ENCODE results near the gene MED10. TPM values are rescaled to one million over a fixed set of nuclear protein-coding genes. Genes with fewer than 3 reads are reported as not detected.

MED10 gene
- total RNA-seq, 2 donors from 2014 or later: 22.1 to 28.6 TPM

DNA sequence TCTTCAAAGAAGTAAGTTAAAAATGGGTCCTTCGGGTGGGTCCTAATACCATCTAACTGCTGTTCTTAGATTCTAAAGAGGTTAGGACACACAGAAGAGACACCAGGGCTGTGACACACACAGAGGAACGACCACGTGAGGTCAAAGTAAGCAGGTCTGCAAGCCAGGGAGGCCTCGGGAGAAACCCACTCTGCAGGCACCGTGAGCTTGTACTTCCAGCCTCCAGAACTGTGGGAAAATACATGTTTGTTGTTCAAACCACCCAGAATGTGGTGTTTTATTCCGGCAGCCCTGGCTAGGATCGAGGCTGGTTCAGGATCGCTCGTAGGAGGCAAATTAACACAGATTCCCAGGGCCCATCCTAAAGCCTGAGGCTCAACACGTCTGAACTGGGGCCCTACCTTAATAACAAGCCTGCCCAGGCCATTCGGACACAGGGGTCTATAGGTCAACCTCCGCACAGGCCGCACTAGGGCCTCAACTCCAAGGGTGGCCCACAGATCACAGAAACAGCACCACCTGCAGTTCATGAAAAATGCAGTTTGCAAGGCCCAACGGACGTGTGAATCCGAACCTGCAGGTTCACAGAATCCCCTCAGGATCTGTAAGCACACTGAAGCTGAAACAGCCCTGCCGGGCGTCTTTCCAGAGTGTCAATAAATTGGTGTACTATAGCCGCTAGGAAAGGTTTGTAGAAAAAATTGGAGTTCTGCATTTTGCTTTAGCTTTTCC, 7.1 kb downstream of the MED10 start:
- peak; percentile 37 for DNase-seq
- H3K4me3 ChIP-seq (ENCODE audit: low read length): no peak overlapping the region
- H3K4me3 Mint-ChIP-seq: no peak overlapping the region
- no peaks in the 10 kb centered on the region for H3K27me3 ChIP-seq (ENCODE audit: control insufficient read depth, insufficient read depth, low read length, poor library complexity, severe bottlenecking)
- no peaks in the 10 kb centered on the region for H3K9me3 Mint-ChIP-seq
- no peaks in the 10 kb centered on the region for H3K9me3 ChIP-seq (ENCODE audit: control insufficient read depth, low read length)
- TF ChIP-seq, protein P1, sequence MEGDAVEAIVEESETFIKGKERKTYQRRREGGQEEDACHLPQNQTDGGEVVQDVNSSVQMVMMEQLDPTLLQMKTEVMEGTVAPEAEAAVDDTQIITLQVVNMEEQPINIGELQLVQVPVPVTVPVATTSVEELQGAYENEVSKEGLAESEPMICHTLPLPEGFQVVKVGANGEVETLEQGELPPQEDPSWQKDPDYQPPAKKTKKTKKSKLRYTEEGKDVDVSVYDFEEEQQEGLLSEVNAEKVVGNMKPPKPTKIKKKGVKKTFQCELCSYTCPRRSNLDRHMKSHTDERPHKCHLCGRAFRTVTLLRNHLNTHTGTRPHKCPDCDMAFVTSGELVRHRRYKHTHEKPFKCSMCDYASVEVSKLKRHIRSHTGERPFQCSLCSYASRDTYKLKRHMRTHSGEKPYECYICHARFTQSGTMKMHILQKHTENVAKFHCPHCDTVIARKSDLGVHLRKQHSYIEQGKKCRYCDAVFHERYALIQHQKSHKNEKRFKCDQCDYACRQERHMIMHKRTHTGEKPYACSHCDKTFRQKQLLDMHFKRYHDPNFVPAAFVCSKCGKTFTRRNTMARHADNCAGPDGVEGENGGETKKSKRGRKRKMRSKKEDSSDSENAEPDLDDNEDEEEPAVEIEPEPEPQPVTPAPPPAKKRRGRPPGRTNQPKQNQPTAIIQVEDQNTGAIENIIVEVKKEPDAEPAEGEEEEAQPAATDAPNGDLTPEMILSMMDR (conservative IDR thresholded peaks at IDR 0.05): no peak
- no peaks in the 10 kb centered on the region for H3K27me3 Mint-ChIP-seq (ENCODE audit: insufficient read depth)
- no peak overlapping the region for H3K27ac Mint-ChIP-seq
- H3K27ac ChIP-seq (ENCODE audit: low read depth, low read length): no peak overlapping the region
- no peak overlapping the region for H3K9ac ChIP-seq (ENCODE audit: extremely low read depth, low read length, poor library complexity, severe bottlenecking)
- H3K4me1 ChIP-seq (ENCODE audit: control insufficient read depth, insufficient read depth, low read length): no peaks in the 10 kb centered on the region
- no peaks in the 10 kb centered on the region for H3K4me1 Mint-ChIP-seq
- peaks cover 70% of the 10 kb centered on the region for H3K36me3 Mint-ChIP-seq (ENCODE audit: low read depth)
- WGBS, 2 experiments (ENCODE audit: insufficient coverage in 1 of 2, insufficient read length in 1 of 2): 93 to 96% methylated on average over 17 to 19 of the region's 19 CpGs
- peaks cover 74% of the 10 kb centered on the region for H3K36me3 ChIP-seq (ENCODE audit: control insufficient read depth, insufficient read depth, low read length)

DNA sequence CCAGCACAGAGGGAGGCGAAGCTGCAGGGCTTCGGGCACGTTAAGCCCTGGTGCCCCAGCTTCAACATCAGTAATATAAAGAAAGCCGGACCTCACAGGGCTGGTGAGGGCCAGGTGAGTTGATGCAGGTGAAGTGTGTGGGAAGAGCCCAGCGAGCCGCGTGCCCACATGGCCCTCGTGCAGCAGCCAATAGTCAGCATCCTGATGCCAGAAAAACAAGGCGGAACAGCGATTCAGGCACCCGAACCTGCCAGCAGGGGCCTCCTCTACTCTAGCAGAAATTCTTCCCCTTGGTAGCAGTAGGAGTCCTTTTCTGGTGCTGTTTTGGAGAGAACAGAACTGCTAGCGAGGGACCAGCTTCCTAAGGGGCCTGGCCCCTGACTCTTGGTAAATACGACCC, 7.8 kb downstream of the MED10 start:
- H3K36me3 Mint-ChIP-seq (ENCODE audit: low read depth): peaks cover 63% of the 10 kb centered on the region
- H3K4me1 ChIP-seq (ENCODE audit: control insufficient read depth, insufficient read depth, low read length): no peaks in the 10 kb centered on the region
- peaks cover 67% of the 10 kb centered on the region for H3K36me3 ChIP-seq (ENCODE audit: control insufficient read depth, insufficient read depth, low read length)
- H3K4me3 ChIP-seq (ENCODE audit: low read length): no peak overlapping the region
- no peaks in the 10 kb centered on the region for H3K9me3 ChIP-seq (ENCODE audit: control insufficient read depth, low read length)
- 95% methylated on average over 11 to 13 of the region's 13 CpGs for WGBS, 2 experiments (ENCODE audit: insufficient coverage in 1 of 2, insufficient read length in 1 of 2)
- H3K9me3 Mint-ChIP-seq: no peaks in the 10 kb centered on the region
- TF ChIP-seq, protein P1 (conservative IDR thresholded peaks at IDR 0.05): peak; percentile 42
- H3K4me3 Mint-ChIP-seq: no peak overlapping the region
- no peaks in the 10 kb centered on the region for H3K27me3 ChIP-seq (ENCODE audit: control insufficient read depth, insufficient read depth, low read length, poor library complexity, severe bottlenecking)
- H3K27ac ChIP-seq (ENCODE audit: low read depth, low read length): no peak overlapping the region
- peak; percentile 45 for DNase-seq
- H3K9ac ChIP-seq (ENCODE audit: extremely low read depth, low read length, poor library complexity, severe bottlenecking): no peak overlapping the region
- no peak overlapping the region for H3K27ac Mint-ChIP-seq
- H3K4me1 Mint-ChIP-seq: no peaks in the 10 kb centered on the region
- no peaks in the 10 kb centered on the region for H3K27me3 Mint-ChIP-seq (ENCODE audit: insufficient read depth)

DNA sequence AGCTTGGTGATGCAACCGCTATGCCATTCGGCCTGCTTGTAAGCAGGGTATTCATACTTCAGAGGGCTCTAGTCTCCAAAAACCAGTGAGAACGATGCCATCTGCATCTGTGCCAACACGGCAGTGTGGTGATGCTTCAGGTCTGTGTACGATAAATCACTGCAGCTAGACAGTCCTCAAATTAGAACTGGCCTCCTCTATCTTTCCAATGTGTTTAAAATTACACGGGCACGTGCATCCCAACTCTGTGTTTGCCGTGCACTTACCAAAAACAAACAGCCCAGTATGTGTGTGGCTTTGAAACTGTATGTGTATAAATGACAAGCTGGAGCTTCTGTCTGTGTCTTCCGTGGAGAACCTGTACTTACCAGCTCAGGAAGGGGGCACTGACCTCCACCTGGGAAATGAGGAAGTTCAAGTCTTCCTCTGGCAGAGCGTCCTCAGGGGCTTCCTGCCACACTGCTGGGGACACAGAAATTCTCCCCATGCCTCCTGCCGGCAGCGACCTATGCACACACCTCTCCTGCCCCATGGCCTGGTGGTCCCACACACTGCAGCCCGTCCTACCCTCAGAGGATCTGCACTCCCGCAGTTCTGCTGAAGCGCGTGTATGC, 12.3 kb downstream of the MED10 start:
- peak; percentile 36 for DNase-seq
- TF ChIP-seq, protein P1 (conservative IDR thresholded peaks at IDR 0.05): no peak
- H3K4me3 ChIP-seq (ENCODE audit: low read length): no peak overlapping the region
- Mint-ChIP-seq H3K36me3 (ENCODE audit: low read depth) (peaks cover 22% of the 10 kb centered on the region), H3K4me1 (no peaks in the 10 kb centered on the region), H3K27me3 (ENCODE audit: insufficient read depth) (no peaks in the 10 kb centered on the region), H3K4me3 (no peak overlapping the region), H3K27ac (no peak overlapping the region), H3K9me3 (peaks cover 2% of the 10 kb centered on the region)
- H3K4me1 ChIP-seq (ENCODE audit: control insufficient read depth, insufficient read depth, low read length): no peaks in the 10 kb centered on the region
- H3K9me3 ChIP-seq (ENCODE audit: control insufficient read depth, low read length): no peaks in the 10 kb centered on the region
- H3K27me3 ChIP-seq (ENCODE audit: control insufficient read depth, insufficient read depth, low read length, poor library complexity, severe bottlenecking): no peaks in the 10 kb centered on the region
- WGBS, 2 experiments (ENCODE audit: insufficient coverage in 1 of 2, insufficient read length in 1 of 2): 89 to 96% methylated on average over 16 of the region's 16 CpGs
- H3K9ac ChIP-seq (ENCODE audit: extremely low read depth, low read length, poor library complexity, severe bottlenecking): no peak overlapping the region
- peaks cover 22% of the 10 kb centered on the region for H3K36me3 ChIP-seq (ENCODE audit: control insufficient read depth, insufficient read depth, low read length)
- H3K27ac ChIP-seq (ENCODE audit: low read depth, low read length): no peak overlapping the region
